ENCODE measurements around the gene DHRSX.
"Not testable (repeated sequence)": the region's sequence is repeated elsewhere in the genome, so short reads cannot be mapped to it uniquely, and the experiment has no call there.

The DHRSX gene

GRCh38 chrX:2284133-2284532 lies 216.6 kb downstream of the DHRSX start:
- no peak for TF ChIP-seq CTCF (IDR thresholded peaks at IDR 0.05; ENCODE audit: insufficient read depth, low read depth, low read length, missing control alignments)
- no peak for DNase-seq (ENCODE audit: low read depth)
- H3K4me3 ChIP-seq (ENCODE audit: low read depth, low read length): no peak overlapping the region

- no peak for DNase-seq (ENCODE audit: low read depth)
- no peak overlapping the region for H3K4me3 ChIP-seq (ENCODE audit: low read depth, low read length)
- no peak for TF ChIP-seq CTCF (IDR thresholded peaks at IDR 0.05; ENCODE audit: insufficient read depth, low read depth, low read length, missing control alignments)
Measured at GRCh38 chrX:2283111-2283859, 217.5 kb downstream of the DHRSX start.

- TF ChIP-seq CTCF (IDR thresholded peaks at IDR 0.05; ENCODE audit: insufficient read depth, low read depth, low read length, missing control alignments): no peak
- DNase-seq (ENCODE audit: low read depth): no peak
- H3K4me3 ChIP-seq (ENCODE audit: low read depth, low read length): no peak overlapping the region
Measured at GRCh38 chrX:2282490-2283090, 218.2 kb downstream of the DHRSX start.

GRCh38 chrX:2272337-2272736 lies 228.4 kb downstream of the DHRSX start:
- no peak for DNase-seq (ENCODE audit: low read depth)
- no peak for TF ChIP-seq CTCF (IDR thresholded peaks at IDR 0.05; ENCODE audit: insufficient read depth, low read depth, low read length, missing control alignments)
- H3K4me3 ChIP-seq (ENCODE audit: low read depth, low read length): no peak overlapping the region

- not testable (repeated sequence) for DNase-seq (ENCODE audit: low read depth)
Measured at GRCh38 chrX:2271595-2271994, 229.2 kb downstream of the DHRSX start.

GRCh38 chrX:2270783-2271182 lies 230.0 kb downstream of the DHRSX start:
- H3K4me3 ChIP-seq (ENCODE audit: low read depth, low read length); DNase-seq (ENCODE audit: low read depth): not testable (repeated sequence)

More at GRCh38 chrX:2271595-2271994, 229.2 kb downstream of the DHRSX start:
- H3K4me3 ChIP-seq (ENCODE audit: low read depth, low read length): not testable (repeated sequence)

- DNase-seq (ENCODE audit: low read depth): no peak
- no peak for TF ChIP-seq CTCF (IDR thresholded peaks at IDR 0.05; ENCODE audit: insufficient read depth, low read depth, low read length, missing control alignments)
- no peak overlapping the region for H3K4me3 ChIP-seq (ENCODE audit: low read depth, low read length)
Measured at GRCh38 chrX:2267890-2268289, 232.9 kb downstream of the DHRSX start.

Measured in GM12865 (cell line).